Right lobe of liver (tissue), 4 donors: ENCODE measurements around the gene IL3.

Source experiments
- CTCF ChIP-seq, 4 donors: fragments of 200-600 bp in 3 of 4; fragments of 450-650 bp in 1 of 4; IDR thresholded peaks; one replicate each; pipeline versions ENCODE4 v1.5.1 to v1.8.0; 2016 to 2022; ENCODE audit warnings: antibody characterized with exemption in 4 of 4, mild to moderate bottlenecking in 2 of 4
- POLR2A ChIP-seq: fragments of 450-650 bp; IDR thresholded peaks from one replicate; pipeline ENCODE4 v1.6.1; 2017; ENCODE audit warnings: antibody characterized with exemption, mild to moderate bottlenecking
- donor health status: DM: no; HTN: no; CAD: no.
- donor health status: DM: no; HTN: no; CAD: no.
- donor health status: DM: no; HTN: yes; CAD: no.

- TF ChIP-seq CTCF (IDR thresholded peaks at IDR 0.05) (no peak), POLR2A (no peak)
Observed at GRCh38 chr5:132076983-132077382, 16.5 kb downstream of the IL3 start.
